NT2/D1 (cell line): Measurements from ENCODE around the gene PLA2G5.
"Not testable (repeated sequence)": the region's sequence is repeated elsewhere in the genome, so short reads cannot be mapped to it uniquely, and the experiment has no call there.

Experiments
- DNase-seq: peaks from one replicate; pipeline ENCODE4 v3.0.0-alpha.2; 2011; ENCODE audit warnings: low read depth, low spot score
- H3K27me3 ChIP-seq: 2 replicates; pipeline ENCODE4 v1.6.0; 2011; ENCODE audit warnings: mild to moderate bottlenecking; ENCODE audit not compliant: insufficient read length, insufficient read depth
- H3K36me3 ChIP-seq: 2 replicates; pipeline ENCODE4 v1.6.1; 2011; ENCODE audit warnings: mild to moderate bottlenecking, low read length, mixed read lengths; ENCODE audit not compliant: insufficient read depth, insufficient read length
- H3K4me1 ChIP-seq: 2 replicates; pipeline ENCODE4 v1.5.1; 2011; ENCODE audit not compliant: insufficient read depth, insufficient read length
- H3K4me3 ChIP-seq: 2 replicates; pipeline ENCODE4 v1.5.1; 2011; ENCODE audit warnings: low read depth; ENCODE audit not compliant: insufficient read length
- H3K9ac ChIP-seq: 2 replicates; pipeline ENCODE4 v1.6.0; 2011; ENCODE audit warnings: low read depth; ENCODE audit not compliant: insufficient read length
- H3K9me3 ChIP-seq: 2 replicates; pipeline ENCODE4 v1.5.1; 2011; ENCODE audit warnings: mild to moderate bottlenecking, low read length; ENCODE audit not compliant: insufficient read depth
- SUZ12 ChIP-seq: IDR thresholded peaks from 2 replicates; pipeline ENCODE4 v1.6.1; 2011; ENCODE audit not compliant: insufficient read length, insufficient read depth; ENCODE audit errors: extremely low read depth
- YY1 ChIP-seq: IDR thresholded peaks from 2 replicates; pipeline ENCODE4 v1.6.1; 2011; ENCODE audit not compliant: insufficient read length, insufficient read depth
- ZNF274 ChIP-seq: IDR thresholded peaks from 2 replicates; pipeline ENCODE4 v1.6.1; 2011; ENCODE audit warnings: mild to moderate bottlenecking, low read depth, low read length

Gene PLA2G5

GRCh38 chr1:20032425-20032824, 37.6 kb upstream of the PLA2G5 start:
- no peak overlapping the region for H3K4me3 ChIP-seq
- no peaks in the 10 kb centered on the region for H3K27me3 ChIP-seq
- no peaks in the 10 kb centered on the region for H3K4me1 ChIP-seq
- no peak overlapping the region for H3K9ac ChIP-seq
- DNase-seq: no peak
- no peak for TF ChIP-seq YY1
- no peak for TF ChIP-seq SUZ12
- TF ChIP-seq ZNF274: no peak
- H3K36me3 ChIP-seq: no peaks in the 10 kb centered on the region
- no peaks in the 10 kb centered on the region for H3K9me3 ChIP-seq

- Histone ChIP-seq H3K36me3 (no peaks in the 10 kb centered on the region), H3K27me3 (no peaks in the 10 kb centered on the region), H3K9me3 (no peaks in the 10 kb centered on the region), H3K4me3 (no peak overlapping the region), H3K9ac (no peak overlapping the region), H3K4me1 (no peaks in the 10 kb centered on the region)
- TF ChIP-seq ZNF274 (no peak), YY1 (no peak), SUZ12 (no peak)
- no peak for DNase-seq
Measured at GRCh38 chr1:20033420-20033819, 36.6 kb upstream of the PLA2G5 start.

- TF ChIP-seq YY1 (no peak), SUZ12 (no peak), ZNF274 (no peak)
- no peaks in the 10 kb centered on the region for H3K36me3 ChIP-seq
- no peak overlapping the region for H3K4me3 ChIP-seq
- H3K9ac ChIP-seq: no peak overlapping the region
- DNase-seq: no peak
- H3K27me3 ChIP-seq: no peaks in the 10 kb centered on the region
- H3K4me1 ChIP-seq: no peaks in the 10 kb centered on the region
- no peaks in the 10 kb centered on the region for H3K9me3 ChIP-seq
Measured at GRCh38 chr1:20035114-20035513, 34.9 kb upstream of the PLA2G5 start.

GRCh38 chr1:20037877-20038276, 32.1 kb upstream of the PLA2G5 start:
- no peaks in the 10 kb centered on the region for H3K27me3 ChIP-seq
- no peak overlapping the region for H3K4me3 ChIP-seq
- no peaks in the 10 kb centered on the region for H3K36me3 ChIP-seq
- no peak overlapping the region for H3K9ac ChIP-seq
- H3K4me1 ChIP-seq: no peaks in the 10 kb centered on the region
- DNase-seq: peak; percentile 75
- H3K9me3 ChIP-seq: no peaks in the 10 kb centered on the region
- TF ChIP-seq SUZ12: no peak

- Histone ChIP-seq H3K9me3 (peaks cover 46% of the 10 kb centered on the region), H3K36me3 (no peaks in the 10 kb centered on the region), H3K4me1 (no peaks in the 10 kb centered on the region), H3K9ac (no peak overlapping the region), H3K4me3 (no peak overlapping the region), H3K27me3 (no peaks in the 10 kb centered on the region)
- DNase-seq: no peak
- TF ChIP-seq YY1 (no peak), SUZ12 (no peak)
Measured at GRCh38 chr1:20047096-20047495, 22.9 kb upstream of the PLA2G5 start.

GRCh38 chr1:20048563-20048962, 21.4 kb upstream of the PLA2G5 start:
- no peak for DNase-seq
- Histone ChIP-seq H3K9ac (no peak overlapping the region), H3K27me3 (no peaks in the 10 kb centered on the region), H3K4me1 (no peaks in the 10 kb centered on the region), H3K36me3 (no peaks in the 10 kb centered on the region), H3K9me3 (peaks cover 56% of the 10 kb centered on the region), H3K4me3 (no peak overlapping the region)
- TF ChIP-seq YY1 (no peak), ZNF274 (no peak), SUZ12 (no peak)

- peaks cover 56% of the 10 kb centered on the region for H3K9me3 ChIP-seq
Measured at GRCh38 chr1:20049056-20049798, 20.8 kb upstream of the PLA2G5 start.

More at GRCh38 chr1:20049056-20049798, 20.8 kb upstream of the PLA2G5 start:
- not testable (repeated sequence) for H3K4me3 ChIP-seq, H3K36me3 ChIP-seq, H3K27me3 ChIP-seq, H3K4me1 ChIP-seq, H3K9ac ChIP-seq, DNase-seq
